ENCODE results near the gene STXBP4. TPM values are rescaled to one million over a fixed set of nuclear protein-coding genes. Genes with fewer than 3 reads are reported as not detected.

Gene STXBP4
- total RNA-seq, 1 experiment from 2014 or later: 27.6 TPM

Other genes with a start within 250 kb of the STXBP4 start
- gene TOM1L1, start 67.9 kb upstream of the STXBP4 start, total RNA-seq (2014; rRNA removed): 28.9 and 29.9 TPM in 2 replicates
- gene COX11, start 111 bp upstream of the STXBP4 start, total RNA-seq (2014; rRNA removed): 82.6 and 105 TPM in 2 replicates